Glutamatergic neuron (in vitro differentiated cells): ENCODE results near the gene LMF1. TPM values are rescaled to one million over a fixed set of nuclear protein-coding genes. Genes with fewer than 3 reads are reported as not detected.

Experiments used
- DNase-seq: peaks from one replicate; pipeline ENCODE4 v3.0.0; 2022
- H3K27ac Mint-ChIP-seq: one replicate; pipeline ENCODE4 v1.8.0; 2020; ENCODE audit warnings: mild to moderate bottlenecking, mixed read lengths, inconsistent platforms; ENCODE audit not compliant: unreplicated experiment
- H3K27me3 Mint-ChIP-seq: one replicate; pipeline ENCODE4 v1.8.0; 2020; ENCODE audit warnings: mild to moderate bottlenecking, moderate library complexity, mixed read lengths, inconsistent platforms; ENCODE audit not compliant: unreplicated experiment
- H3K36me3 Mint-ChIP-seq: one replicate; pipeline ENCODE4 v1.8.0; 2020; ENCODE audit warnings: mild to moderate bottlenecking, mixed read lengths, inconsistent platforms; ENCODE audit not compliant: unreplicated experiment
- H3K4me1 Mint-ChIP-seq: one replicate; pipeline ENCODE4 v1.8.0; 2020; ENCODE audit warnings: mild to moderate bottlenecking, low read depth, mixed read lengths, inconsistent platforms; ENCODE audit not compliant: unreplicated experiment
- H3K4me3 Mint-ChIP-seq: one replicate; pipeline ENCODE4 v1.8.0; 2020; ENCODE audit warnings: mild to moderate bottlenecking, mixed read lengths, inconsistent platforms; ENCODE audit not compliant: unreplicated experiment
- H3K9me3 Mint-ChIP-seq: one replicate; pipeline ENCODE4 v1.8.0; 2020; ENCODE audit warnings: mild to moderate bottlenecking, moderate library complexity, mixed read lengths, inconsistent platforms; ENCODE audit not compliant: unreplicated experiment
- total RNA-seq: library from RNA; stranded (reverse); fragmentation: NEBNext Ultra II Directional; extraction: Animal tissue kit (Norgen Biotek cat#: 25700); gene quantifications from one replicate; pipeline ENCODE4 v1.2.1, GENCODE V29; 2021; ENCODE audit not compliant: unreplicated experiment
- TF ChIP-seq, protein P1 (sequence below): fragments of 200-600 bp; sonication (generic); IDR thresholded peaks from one replicate; pipeline ENCODE4 v1.5.0; 2021; ENCODE audit not compliant: partially characterized antibody, unreplicated experiment

The LMF1 gene
- total RNA-seq, 1 donor from 2014 or later, result 17.4 TPM

DNA sequence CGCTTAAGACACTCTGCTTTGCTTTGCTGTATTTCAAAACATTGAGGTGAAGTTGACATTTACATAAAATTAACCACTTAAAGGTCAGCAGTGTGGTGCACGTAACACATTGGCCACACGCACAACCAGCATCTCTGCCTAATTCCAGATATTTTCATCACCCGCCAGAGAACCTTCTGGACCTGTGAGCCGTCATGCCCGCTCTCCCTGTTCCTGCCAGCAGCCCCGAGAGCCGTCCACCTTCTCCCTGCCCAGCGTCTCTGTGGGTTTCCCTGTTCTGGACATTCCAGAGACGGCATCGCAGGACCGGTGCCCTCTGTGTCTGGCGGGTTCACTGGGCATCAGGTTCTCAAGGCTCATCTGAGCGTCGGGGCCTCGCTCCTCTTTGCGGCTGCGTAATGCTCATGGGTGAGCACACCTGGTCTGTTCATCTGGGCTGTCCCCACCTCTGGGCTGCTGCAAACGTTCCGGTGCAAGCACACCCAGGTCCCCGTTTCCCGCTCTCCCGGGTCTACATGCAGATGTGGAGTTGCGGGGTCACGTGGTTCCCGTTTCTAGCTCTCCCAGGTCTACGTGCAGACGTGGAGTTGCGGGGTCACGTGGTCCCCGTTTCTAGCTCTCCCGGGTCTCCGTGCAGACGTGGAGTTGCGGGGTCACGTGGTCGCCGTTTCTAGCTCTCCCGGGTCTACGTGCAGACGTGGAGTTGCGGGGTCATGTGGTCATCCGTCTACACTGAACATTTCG lies 122.1 kb downstream of the LMF1 start:
- Mint-ChIP-seq H3K4me1 (no peaks in the 10 kb centered on the region), H3K9me3 (peaks cover 23% of the 10 kb centered on the region)

DNA sequence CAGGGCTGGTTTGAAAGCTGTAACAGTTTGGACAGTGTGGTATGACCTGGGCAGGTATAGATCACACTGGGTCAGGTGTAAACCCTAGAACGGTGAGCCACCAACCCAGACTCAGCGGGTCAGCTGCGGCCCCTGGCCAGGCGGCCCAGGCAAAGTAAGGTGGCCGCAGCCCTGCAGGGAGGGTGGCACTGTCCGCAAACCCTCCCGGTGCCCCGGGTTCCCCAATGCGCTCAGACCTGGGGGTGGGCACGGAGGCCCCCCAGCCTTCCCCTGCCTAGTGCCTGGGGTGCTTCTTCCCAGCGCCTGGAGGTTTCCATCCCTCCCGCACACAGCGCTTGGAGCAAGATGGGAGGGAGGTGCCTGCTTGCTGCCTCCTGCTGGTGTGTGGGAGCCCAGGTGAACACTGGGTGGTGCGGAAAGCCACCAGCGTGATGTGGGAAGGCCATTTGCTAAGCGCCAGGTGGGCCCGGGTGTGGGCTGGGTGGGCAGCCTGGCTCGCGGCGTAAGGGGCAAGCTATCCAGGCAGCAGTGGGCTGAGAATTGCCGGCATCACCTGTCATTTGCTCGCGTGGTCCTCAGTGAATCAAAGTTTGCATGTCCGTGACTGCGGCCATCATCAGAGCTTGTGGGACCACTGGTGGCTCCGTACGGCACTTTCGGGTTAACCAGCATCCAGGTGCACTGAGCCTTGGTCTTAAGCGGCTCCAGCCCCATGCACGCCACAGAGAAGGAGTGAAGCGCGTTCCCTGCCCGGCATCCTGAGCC lies 122.9 kb downstream of the LMF1 start:
- H3K4me3 Mint-ChIP-seq, result no peak overlapping the region
- peaks cover 24% of the 10 kb centered on the region for H3K36me3 Mint-ChIP-seq
- TF ChIP-seq, protein P1, sequence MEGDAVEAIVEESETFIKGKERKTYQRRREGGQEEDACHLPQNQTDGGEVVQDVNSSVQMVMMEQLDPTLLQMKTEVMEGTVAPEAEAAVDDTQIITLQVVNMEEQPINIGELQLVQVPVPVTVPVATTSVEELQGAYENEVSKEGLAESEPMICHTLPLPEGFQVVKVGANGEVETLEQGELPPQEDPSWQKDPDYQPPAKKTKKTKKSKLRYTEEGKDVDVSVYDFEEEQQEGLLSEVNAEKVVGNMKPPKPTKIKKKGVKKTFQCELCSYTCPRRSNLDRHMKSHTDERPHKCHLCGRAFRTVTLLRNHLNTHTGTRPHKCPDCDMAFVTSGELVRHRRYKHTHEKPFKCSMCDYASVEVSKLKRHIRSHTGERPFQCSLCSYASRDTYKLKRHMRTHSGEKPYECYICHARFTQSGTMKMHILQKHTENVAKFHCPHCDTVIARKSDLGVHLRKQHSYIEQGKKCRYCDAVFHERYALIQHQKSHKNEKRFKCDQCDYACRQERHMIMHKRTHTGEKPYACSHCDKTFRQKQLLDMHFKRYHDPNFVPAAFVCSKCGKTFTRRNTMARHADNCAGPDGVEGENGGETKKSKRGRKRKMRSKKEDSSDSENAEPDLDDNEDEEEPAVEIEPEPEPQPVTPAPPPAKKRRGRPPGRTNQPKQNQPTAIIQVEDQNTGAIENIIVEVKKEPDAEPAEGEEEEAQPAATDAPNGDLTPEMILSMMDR, result no peak
- DNase-seq, result no peak
- H3K9me3 Mint-ChIP-seq, result peaks cover 25% of the 10 kb centered on the region
- no peak overlapping the region for H3K27ac Mint-ChIP-seq
- H3K4me1 Mint-ChIP-seq, result peaks cover under 1% of the 10 kb centered on the region
- peaks cover 28% of the 10 kb centered on the region for H3K27me3 Mint-ChIP-seq

More for the DNA sequence above, 122.1 kb downstream of the LMF1 start:
- no peak overlapping the region for H3K4me3 Mint-ChIP-seq
- peaks cover 24% of the 10 kb centered on the region for H3K36me3 Mint-ChIP-seq
- H3K27ac Mint-ChIP-seq, result no peak overlapping the region
- no peak for DNase-seq
- TF ChIP-seq, protein P1, result no peak
- H3K27me3 Mint-ChIP-seq, result peaks cover 33% of the 10 kb centered on the region

DNA sequence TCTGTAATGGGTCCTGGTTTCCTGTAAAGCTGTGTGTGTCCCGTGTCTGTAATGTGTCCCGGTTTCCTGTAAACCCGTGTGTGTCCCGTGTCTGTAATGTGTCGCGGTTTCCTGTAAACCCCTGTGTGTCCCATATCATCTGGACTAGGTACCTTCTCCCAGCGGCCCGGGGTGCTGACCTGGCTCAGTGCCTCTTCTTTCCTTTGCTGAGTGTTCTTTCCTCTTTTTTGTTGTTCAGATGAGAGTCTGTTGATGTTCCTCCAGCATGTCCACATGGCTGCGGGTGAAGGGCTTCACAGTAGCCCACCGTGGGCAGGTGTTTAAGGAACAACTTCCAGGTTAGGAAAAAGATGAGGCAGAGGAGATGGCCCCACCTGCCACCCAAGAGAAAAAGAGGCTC lies 123.6 kb downstream of the LMF1 start:
- no peak overlapping the region for H3K4me3 Mint-ChIP-seq

DNA sequence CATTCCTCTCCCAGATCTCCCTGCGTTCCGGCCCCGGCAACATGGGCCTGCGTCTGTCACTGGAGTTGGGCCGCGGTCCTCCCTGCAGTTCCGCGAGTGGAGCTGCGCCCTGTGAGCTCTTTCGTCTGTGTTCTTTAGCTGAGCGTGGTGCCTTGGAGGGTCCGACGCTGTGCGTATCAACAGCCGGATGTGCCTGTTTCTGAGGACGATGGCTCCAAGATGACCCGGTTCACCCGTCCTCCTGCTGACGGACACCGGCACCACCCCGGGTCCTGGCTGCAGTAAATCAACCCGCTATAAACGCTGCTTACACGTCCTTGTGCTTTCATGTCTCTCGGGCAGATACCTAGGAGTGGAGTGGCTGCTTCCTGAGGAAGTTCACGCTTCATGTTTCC lies 125.4 kb downstream of the LMF1 start:
- Mint-ChIP-seq H3K4me3 (no peak overlapping the region), H3K9me3 (peaks cover 22% of the 10 kb centered on the region), H3K27me3 (peaks cover 19% of the 10 kb centered on the region), H3K36me3 (peaks cover 17% of the 10 kb centered on the region), H3K4me1 (peaks cover 1% of the 10 kb centered on the region), H3K27ac (peak overlapping the region; percentile 33)
- DNase-seq, result no peak
- TF ChIP-seq, protein P1, result no peak

More for the DNA sequence above, 123.6 kb downstream of the LMF1 start:
- TF ChIP-seq, protein P1, result no peak
- peaks cover 24% of the 10 kb centered on the region for H3K36me3 Mint-ChIP-seq
- no peak overlapping the region for H3K27ac Mint-ChIP-seq
- peaks cover 1% of the 10 kb centered on the region for H3K4me1 Mint-ChIP-seq
- peaks cover 27% of the 10 kb centered on the region for H3K9me3 Mint-ChIP-seq
- no peak for DNase-seq
- peaks cover 27% of the 10 kb centered on the region for H3K27me3 Mint-ChIP-seq
